SK-N-SH treated with all-trans-retinoic acid at 6 μM for 48 hours (cell line): ENCODE results near the gene HOXD11.

ENCODE experiments used
- ATAC-seq: fragments of 200-7000 bp; cut with Tn5 transposase; 3 replicates; pipeline ENCODE4 v1.9.1; 2020; ENCODE audit warnings: mild to moderate bottlenecking, moderate library complexity
- BACH2 ChIP-seq: fragments of 250-450 bp; sonication (Bioruptor Pico); IDR thresholded peaks from 2 replicates; pipeline ENCODE4 v1.9.0; 2021; ENCODE audit warnings: mild to moderate bottlenecking, borderline replicate concordance
- CSDC2 ChIP-seq: fragments of 250-450 bp; sonication (Bioruptor Pico); IDR thresholded peaks from 2 replicates; pipeline ENCODE4 v1.5.0; 2020; ENCODE audit warnings: mild to moderate bottlenecking, moderate library complexity
- CSRNP3 ChIP-seq: fragments of 250-450 bp; sonication (Bioruptor Pico); IDR thresholded peaks from 2 replicates; pipeline ENCODE4 v1.5.1; 2021; ENCODE audit warnings: mild to moderate bottlenecking, moderate library complexity
- ESRRG ChIP-seq: fragments of 250-450 bp; sonication (Bioruptor Pico); IDR thresholded peaks from 2 replicates; pipeline ENCODE4 v1.6.1; 2021; ENCODE audit warnings: mild to moderate bottlenecking
- GLIS3 ChIP-seq: fragments of 250-450 bp; sonication (Bioruptor Pico); IDR thresholded peaks from 2 replicates; pipeline ENCODE4 v1.5.0; 2020; ENCODE audit warnings: mild to moderate bottlenecking, moderate library complexity
- ISL1 ChIP-seq: fragments of 250-450 bp; sonication (Bioruptor Pico); IDR thresholded peaks from 2 replicates; pipeline ENCODE4 v2.1.2; 2022; ENCODE audit warnings: mild to moderate bottlenecking, moderate library complexity
- PATZ1 ChIP-seq: fragments of 250-450 bp; sonication (Bioruptor Pico); IDR thresholded peaks from 2 replicates; pipeline ENCODE4 v1.8.0; 2020; ENCODE audit warnings: mild to moderate bottlenecking, moderate library complexity, borderline replicate concordance
- POU6F1 ChIP-seq: fragments of 250-450 bp; sonication (Bioruptor Pico); IDR thresholded peaks from 2 replicates; pipeline ENCODE4 v1.8.0; 2021; ENCODE audit warnings: low read depth, mild to moderate bottlenecking, moderate library complexity, borderline replicate concordance
- PPARA ChIP-seq: fragments of 250-450 bp; sonication (Bioruptor Pico); IDR thresholded peaks from 2 replicates; pipeline ENCODE4 v1.5.0; 2020; ENCODE audit warnings: mild to moderate bottlenecking, borderline replicate concordance
- RARB ChIP-seq: fragments of 250-450 bp; sonication (Bioruptor Pico); IDR thresholded peaks from 2 replicates; pipeline ENCODE4 v1.8.0; 2021; ENCODE audit warnings: mild to moderate bottlenecking, moderate library complexity
- SNAI2 ChIP-seq: fragments of 250-450 bp; sonication (Bioruptor Pico); IDR thresholded peaks from 2 replicates; pipeline ENCODE4 v1.5.0; 2020; ENCODE audit warnings: mild to moderate bottlenecking, moderate library complexity
- TCF4 ChIP-seq: fragments of 250-450 bp; sonication (Bioruptor Pico); IDR thresholded peaks from 2 replicates; pipeline ENCODE4 v1.8.0; 2021; ENCODE audit warnings: mild to moderate bottlenecking, moderate library complexity, borderline replicate concordance
- TSHZ2 ChIP-seq: fragments of 250-450 bp; sonication (Bioruptor Pico); IDR thresholded peaks from 2 replicates; pipeline ENCODE4 v1.5.0; 2020; ENCODE audit warnings: mild to moderate bottlenecking, moderate library complexity
- ZFP3 ChIP-seq: fragments of 250-450 bp; sonication (Bioruptor Pico); IDR thresholded peaks from 2 replicates; pipeline ENCODE4 v1.5.0; 2020; ENCODE audit warnings: mild to moderate bottlenecking, moderate library complexity
- ZFP30 ChIP-seq: fragments of 450-650 bp; formaldehyde crosslinking; IDR thresholded peaks from 2 replicates; pipeline ENCODE4 v1.5.0; 2022; ENCODE audit warnings: mild to moderate bottlenecking, moderate library complexity
- ZNF70 ChIP-seq: fragments of 450-650 bp; formaldehyde crosslinking; IDR thresholded peaks from 2 replicates; pipeline ENCODE4 v1.5.0; 2020; ENCODE audit warnings: mild to moderate bottlenecking, moderate library complexity
- ZNF8 ChIP-seq: fragments of 450-650 bp; formaldehyde crosslinking; IDR thresholded peaks from 2 replicates; pipeline ENCODE4 v1.5.0; 2020; ENCODE audit warnings: mild to moderate bottlenecking, moderate library complexity

The HOXD11 gene

GRCh38 chr2:176084611-176085119, 22.4 kb upstream of the HOXD11 start:
- TF ChIP-seq PATZ1 (CRISPR knock-in tag) (no peak), TCF4 (no peak), SNAI2 (CRISPR knock-in tag) (no peak), TSHZ2 (no peak), ZNF70 (CRISPR knock-in tag) (no peak), ESRRG (CRISPR knock-in tag) (no peak), POU6F1 (CRISPR knock-in tag) (no peak), RARB (CRISPR knock-in tag) (no peak), ZFP3 (no peak), ZNF8 (CRISPR knock-in tag) (no peak)
- ATAC-seq = no peak

- TF ChIP-seq ZNF8 (CRISPR knock-in tag) (no peak), ESRRG (CRISPR knock-in tag) (no peak), POU6F1 (CRISPR knock-in tag) (no peak), PPARA (no peak), TSHZ2 (no peak), GLIS3 (CRISPR knock-in tag) (no peak), ISL1 (CRISPR knock-in tag) (no peak), CSDC2 (no peak), ZNF70 (CRISPR knock-in tag) (no peak), ZFP30 (no peak), RARB (CRISPR knock-in tag) (no peak), BACH2 (CRISPR knock-in tag) (no peak), CSRNP3 (no peak), ZFP3 (no peak)
- TF ChIP-seq, all 23 proteins: peak for 0
- ATAC-seq = no peak
Measured at GRCh38 chr2:176085120-176085788, 21.8 kb upstream of the HOXD11 start.
